Astrocyte of the spinal cord (primary cell): ENCODE measurements around the gene IFNA7.
"Not testable (repeated sequence)": the region's sequence is repeated elsewhere in the genome, so short reads cannot be mapped to it uniquely, and the experiment has no call there.

Experiments used
- DNase-seq: peaks from one replicate; pipeline ENCODE4 v3.0.0; 2011; ENCODE audit warnings: low read depth, low spot score
- H3K4me3 ChIP-seq: 2 replicates; pipeline ENCODE4 v1.5.1; 2011; ENCODE audit warnings: low read depth, mild to moderate bottlenecking, low read length, moderate library complexity
- CTCF ChIP-seq: IDR thresholded peaks from 2 replicates; pipeline ENCODE4 v1.5.1; 2012; ENCODE audit warnings: low read depth, mild to moderate bottlenecking, low read length, inconsistent platforms
- in situ Hi-C: cut with HindIII; loops from 2 replicates; pipeline ENCODE4 v1.10.0; 2017; ENCODE audit warnings: low sequenced_read_pairs

The IFNA7 gene

GRCh38 chr9:21205204-21205603, 3.2 kb upstream of the IFNA7 start:
- no peak overlapping the region for H3K4me3 ChIP-seq
- no peak for DNase-seq
- in situ Hi-C loops: no loop called here
- TF ChIP-seq CTCF: no peak

DNA sequence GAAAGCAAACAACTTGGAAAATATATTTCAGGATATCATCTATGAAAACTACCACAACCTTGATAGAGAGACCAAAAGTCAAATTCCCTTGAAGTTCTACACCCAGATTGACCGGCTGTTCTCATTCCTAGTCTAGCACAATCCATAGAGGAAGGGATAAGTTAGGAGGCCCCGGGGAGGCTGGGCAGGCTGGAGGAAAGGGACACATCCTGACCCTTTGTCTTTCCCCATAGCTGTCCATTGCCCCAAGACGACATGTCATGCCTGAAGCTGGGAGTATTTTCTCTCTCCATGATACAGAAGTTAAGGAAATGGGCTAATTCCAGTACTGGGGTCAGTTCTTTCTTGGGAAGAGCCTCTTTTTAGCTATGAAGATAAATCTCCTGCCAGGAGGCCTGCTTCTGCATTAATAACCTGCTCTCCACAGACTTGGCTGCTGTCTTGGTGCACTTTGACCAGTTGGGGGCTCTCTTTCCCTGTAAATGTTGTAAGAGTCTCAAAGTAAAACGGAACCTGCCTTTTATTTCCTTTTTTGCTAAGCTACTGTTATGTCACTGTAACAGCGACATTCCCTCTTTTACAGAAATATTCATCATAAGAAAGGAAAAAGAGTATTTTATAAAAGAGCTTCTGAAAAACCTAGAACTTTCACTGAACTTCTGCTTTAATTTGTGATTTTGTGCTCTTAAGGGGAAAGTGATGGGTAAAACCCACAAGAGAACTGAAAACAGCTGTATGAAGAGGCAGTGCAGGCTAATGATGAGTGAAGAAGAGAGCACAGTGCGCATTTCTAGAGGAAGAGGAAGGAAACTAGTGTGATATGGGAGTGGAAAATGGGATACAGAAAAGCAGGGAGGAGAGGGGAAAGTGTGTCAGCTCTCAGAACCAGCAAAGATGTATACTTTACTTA, 6.9 kb downstream of the IFNA7 start:
- in situ Hi-C loops, H3K4me3 ChIP-seq: not testable (repeated sequence)
- peak; percentile 64 for TF ChIP-seq CTCF
- peak; percentile 15 for DNase-seq

DNA sequence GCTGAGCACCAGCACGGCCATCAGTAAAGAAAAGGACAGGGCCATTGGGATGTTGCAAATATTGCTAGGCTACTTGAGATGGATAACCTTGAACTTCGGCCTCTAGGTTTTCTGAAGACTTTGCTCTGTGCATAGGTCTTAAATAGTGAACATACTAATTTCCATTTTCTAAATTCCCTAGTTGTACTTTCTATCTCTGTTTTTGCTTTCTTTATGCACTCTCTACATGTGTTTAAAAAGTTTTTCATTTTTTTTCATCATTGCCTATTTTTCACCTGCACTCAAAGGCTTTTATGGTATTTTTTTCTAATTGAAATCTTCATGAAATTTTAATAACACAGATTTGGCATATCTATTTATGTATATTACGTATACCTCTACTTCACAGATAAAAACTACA, 14.5 kb downstream of the IFNA7 start, which contains the start of gene IFNA4:
IFNA4 (minus strand) TSS at position 101 of the 400 bp plus-strand sequence; CDS start at position 45, 56 bp downstream.
- DNase-seq, H3K4me3 ChIP-seq, in situ Hi-C loops: not testable (repeated sequence)

- DNase-seq: peak; percentile 1
These were observed 18.9 kb downstream of the IFNA7 start for GRCh38 chr9:21182810-21183736.

GRCh38 chr9:21174671-21175070, 27.3 kb downstream of the IFNA7 start:
- H3K4me3 ChIP-seq: no peak overlapping the region
- DNase-seq: peak; percentile 8
- no peak for TF ChIP-seq CTCF
- in situ Hi-C loops: no loop called here

More at GRCh38 chr9:21182810-21183736, 18.9 kb downstream of the IFNA7 start:
- in situ Hi-C loops, H3K4me3 ChIP-seq: not testable (repeated sequence)
- TF ChIP-seq CTCF: peak; percentile 54

DNA sequence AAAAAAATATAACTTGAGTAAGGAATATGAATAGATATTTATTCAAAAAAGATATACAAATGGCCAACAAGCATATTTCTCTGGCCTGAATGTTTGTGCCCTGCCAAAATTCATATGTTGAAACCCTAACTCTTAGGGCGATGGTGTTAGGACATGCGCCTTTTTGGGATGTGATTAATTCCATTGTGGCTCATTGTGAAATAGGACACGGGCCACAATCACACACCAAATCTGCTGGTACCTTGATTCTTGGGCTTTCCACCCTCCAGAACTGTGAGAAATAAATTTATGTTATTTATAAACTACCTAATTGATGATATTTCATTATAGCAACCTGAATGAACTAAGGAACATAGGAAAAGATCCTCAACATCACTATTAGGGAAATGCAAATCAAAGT, 29.8 kb downstream of the IFNA7 start:
- no peak for TF ChIP-seq CTCF
- no peak overlapping the region for H3K4me3 ChIP-seq
- in situ Hi-C loops: no loop called here
- no peak for DNase-seq

DNA sequence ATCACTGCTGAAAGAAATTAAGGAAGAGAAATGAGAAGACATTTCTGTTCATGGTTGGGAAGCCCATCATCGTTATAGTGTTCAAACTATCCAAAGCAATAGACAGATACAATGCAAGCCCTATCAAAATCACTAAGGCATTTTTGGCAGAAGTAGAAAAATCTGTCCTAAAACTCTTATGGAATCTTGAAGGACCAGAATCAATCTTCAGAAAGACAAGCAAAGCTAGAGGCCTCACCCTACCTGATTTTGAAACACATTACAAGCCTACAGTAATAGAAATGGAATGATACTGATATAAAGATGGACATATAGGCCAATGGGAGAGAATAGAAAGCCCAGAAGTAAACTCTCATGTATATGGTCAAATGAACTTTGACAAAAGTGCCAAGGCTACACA, 30.7 kb downstream of the IFNA7 start:
- no peak for DNase-seq
- no peak overlapping the region for H3K4me3 ChIP-seq
- in situ Hi-C loops: no loop called here
- no peak for TF ChIP-seq CTCF

DNA sequence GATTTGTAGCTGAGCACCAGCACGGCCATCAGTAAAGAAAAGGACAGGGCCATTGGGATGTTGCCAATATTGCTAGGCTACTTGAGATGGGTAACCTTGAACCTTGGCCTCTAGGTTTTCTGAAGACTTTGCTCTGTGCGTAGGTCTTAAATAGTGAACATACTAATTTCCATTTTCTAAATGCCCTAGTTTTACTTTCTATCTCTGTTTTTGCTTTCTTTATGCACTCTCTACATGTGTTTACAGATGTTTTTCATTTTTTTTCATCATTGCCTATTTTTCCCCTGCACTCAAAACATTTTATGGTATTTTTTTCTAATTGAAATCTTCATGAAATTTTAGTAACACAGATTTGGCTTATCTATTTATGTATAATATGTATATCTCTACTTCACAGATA, 35.4 kb downstream of the IFNA7 start, which contains the start of gene IFNA21:
IFNA21 (minus strand) TSS at position 101 of the 400 bp plus-strand sequence; CDS start at position 53, 48 bp downstream.
- DNase-seq, H3K4me3 ChIP-seq, in situ Hi-C loops: not testable (repeated sequence)
